ENCODE results near the gene KLRD1.
"Not testable (repeated sequence)": the region's sequence is repeated elsewhere in the genome, so short reads cannot be mapped to it uniquely, and the experiment has no call there.

KLRD1 gene

DNA sequence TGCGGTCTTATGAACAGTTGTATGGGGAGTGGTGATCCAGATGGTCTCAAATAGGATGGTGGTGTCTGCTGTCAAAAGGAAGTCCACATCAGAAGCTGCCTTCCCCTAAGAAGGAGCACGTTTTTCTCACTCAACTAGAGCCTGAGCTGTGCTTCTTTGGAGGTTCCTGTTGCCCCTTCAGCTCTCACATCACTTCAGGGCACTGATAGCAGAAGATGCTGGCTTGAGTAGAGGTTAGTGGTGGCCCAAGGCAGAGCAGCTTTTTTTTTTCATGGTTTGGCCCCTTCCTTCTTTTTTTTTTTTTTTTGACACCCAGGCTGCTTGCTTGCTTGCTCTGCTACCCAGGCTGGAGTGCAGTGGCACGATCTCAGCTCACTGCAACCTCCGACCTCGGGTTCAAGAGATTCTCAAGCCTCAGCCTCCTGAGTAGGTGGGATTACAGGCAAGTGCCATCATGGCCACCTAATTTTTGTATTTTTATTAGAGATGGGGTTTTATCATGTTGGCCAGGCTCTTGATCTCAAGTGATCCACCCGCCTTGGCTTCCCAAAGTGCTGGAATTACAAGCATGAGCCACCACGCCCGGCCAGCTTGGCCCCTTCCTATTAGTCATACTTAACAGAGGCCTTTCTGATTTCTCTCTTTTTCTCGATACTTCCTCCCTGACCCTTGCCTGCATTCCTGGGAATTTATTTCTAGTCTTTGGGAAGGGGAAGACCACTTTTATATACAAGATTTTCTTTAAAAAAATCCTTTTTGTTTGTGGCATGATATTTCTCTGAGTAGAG, 31.6 kb downstream of the KLRD1 start:
- DNase-seq: no peak

DNA sequence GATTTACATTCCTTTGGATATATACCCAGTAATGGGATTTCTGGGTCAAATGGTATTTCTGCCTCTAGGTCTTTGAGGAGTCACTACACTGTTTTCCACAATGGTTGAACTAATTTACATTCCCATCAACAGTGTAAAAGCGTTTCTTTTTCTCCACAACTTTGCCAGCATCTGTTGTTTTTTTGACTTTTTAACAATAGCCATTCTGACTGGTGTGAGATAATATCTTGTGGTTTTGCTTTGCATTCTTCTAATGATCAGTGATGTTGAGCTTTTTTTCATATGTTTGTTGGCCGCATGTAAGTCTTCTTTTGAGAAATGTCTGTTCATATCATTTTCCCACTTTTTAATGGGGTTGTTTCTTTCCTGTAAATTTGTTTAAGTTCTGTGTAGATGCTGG, 33.3 kb downstream of the KLRD1 start:
- not testable (repeated sequence) for DNase-seq

DNA sequence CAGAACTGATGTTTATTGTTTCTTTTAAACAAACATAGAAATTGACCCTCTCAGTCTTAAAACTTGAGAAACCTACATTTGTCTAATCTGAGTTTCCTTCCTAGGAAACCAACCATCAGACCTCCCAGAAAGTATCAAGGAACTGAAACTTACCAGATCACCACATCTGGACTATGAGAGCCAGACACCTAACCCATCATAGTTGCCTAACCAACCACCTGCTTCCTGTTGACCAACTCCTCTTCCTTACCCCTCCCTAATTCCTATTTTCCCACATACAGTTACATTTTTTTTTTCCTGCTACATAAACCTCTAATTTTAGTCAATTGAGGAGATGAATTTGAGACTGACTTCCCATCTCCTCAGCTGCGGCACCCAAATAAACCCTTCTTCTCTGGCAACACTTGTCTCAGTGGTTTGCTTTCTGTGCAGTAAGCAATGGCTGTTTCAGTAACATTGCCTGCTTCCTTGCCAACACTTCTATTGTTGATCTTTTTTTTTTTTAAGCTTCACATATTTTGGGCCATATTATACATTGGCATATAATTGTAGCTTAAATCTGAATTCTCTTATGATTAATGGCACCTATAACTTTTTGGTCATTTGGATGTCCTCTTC, 34.3 kb downstream of the KLRD1 start:
- no peak for DNase-seq

DNA sequence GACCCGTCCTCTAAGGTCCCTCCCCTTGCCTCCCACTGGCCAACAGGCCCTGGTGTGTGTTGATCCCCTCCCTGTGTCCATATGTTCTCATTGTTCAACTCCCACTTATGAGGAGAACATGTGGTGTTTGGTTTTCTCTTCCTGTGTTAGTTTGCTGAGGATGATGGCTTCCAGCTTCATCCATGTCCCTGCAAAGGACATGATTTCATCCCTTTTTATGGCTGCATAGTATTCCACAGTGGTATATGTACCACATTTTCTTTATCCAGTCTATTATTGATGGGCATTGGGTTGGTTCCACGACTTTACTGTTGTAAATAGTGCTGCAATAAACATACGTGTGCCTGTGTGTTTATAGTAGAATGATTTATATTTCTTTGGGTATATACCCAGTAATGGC, 43.8 kb downstream of the KLRD1 start:
- not testable (repeated sequence) for DNase-seq

DNA sequence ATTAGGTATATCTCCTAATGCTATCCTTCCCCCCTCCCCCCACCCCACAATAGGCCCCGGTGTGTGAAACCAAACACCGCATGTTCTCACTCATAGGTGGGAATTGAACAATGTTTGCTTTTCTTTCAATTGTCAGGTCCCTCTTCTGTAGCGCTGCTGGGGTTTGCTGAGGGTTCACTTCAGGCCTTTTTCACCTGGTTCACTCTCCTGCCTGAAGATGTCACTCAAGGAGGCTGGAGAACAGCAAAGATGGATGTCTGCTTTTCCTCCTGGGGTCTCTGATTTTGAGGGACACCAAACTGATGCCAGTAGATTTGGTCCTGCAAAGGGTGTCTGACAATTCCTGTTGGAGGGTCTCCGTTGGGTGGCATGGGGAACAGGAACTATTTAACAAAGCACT, 46.4 kb downstream of the KLRD1 start:
- no peak for DNase-seq

DNA sequence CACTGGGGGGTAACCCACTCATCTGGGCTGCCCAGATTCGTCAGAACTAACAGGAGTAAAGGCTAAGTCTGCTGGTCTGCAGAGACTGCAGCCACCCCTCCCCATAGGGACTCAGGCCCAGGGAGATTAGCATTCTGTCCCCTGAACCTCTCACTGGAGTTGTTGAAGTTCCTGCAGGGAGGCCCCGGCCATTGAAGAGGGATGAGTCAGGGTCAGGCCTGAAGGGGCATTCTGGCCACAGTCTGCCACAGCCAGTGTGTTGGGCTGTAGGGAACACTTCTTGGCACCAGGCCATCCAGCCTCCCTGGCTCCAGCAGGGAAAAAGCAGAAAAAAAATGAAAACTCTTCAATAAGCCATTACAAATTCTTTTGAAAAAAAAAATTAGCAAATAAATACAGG, 46.8 kb downstream of the KLRD1 start:
- DNase-seq: no peak

DNA sequence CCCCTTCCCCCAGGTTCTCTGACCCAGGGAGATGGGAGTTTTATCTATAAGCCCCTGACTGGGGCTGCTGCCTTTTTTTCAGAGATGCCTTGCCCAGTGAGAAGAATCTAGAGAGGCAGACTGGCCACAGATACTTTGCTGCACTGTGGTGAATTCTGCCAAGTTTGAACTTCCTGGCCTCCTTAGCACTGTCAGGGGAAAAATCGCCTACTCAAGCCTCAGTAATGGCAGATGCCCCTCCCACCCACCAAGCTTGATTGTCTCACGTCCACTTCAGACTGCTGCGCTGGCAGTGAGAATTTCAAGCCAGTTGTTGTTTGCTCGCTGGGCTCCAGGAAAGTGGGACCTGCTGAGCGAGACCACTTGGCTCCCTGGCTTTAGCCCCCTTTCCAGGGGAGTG, 50.5 kb downstream of the KLRD1 start:
- no peak for DNase-seq

DNA sequence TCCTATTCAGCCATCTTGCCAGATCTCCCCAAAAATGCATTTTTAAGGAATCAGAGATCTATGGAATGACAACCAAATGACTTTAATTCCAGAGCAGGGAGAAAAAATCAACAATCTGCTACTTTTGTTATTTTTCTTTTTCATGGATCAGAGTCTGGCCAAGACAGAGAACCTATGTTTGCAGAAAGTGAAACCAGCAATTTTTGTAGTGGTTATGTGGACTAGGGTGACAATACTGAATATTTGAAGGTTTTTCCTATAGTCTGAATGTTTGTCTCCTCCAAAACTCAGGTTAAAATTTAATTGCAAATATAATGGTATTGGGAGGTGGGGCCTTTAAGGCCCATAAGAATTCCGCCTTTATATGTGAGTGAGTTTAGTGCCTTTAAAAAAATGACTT, 51.3 kb downstream of the KLRD1 start:
- DNase-seq: no peak

DNA sequence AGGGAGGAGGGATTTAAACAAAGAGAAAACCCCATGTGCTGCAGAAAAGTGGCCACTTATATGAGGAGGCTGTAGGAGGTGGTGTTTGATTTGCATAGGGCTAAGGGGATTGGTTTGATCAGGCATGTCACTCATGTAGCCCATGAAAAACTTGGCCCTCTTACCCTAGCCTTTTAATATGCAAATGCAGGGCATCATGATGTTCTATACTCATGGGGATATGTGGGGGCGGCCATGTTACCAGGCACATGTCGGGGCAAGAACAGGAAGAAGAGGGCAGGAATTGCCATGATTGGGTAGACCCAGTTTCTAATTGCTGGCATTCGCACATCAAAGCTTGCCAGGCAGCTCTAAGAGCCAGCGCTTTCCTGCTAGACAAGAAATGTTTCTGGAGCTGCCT, 53.4 kb downstream of the KLRD1 start:
- DNase-seq: no peak

DNA sequence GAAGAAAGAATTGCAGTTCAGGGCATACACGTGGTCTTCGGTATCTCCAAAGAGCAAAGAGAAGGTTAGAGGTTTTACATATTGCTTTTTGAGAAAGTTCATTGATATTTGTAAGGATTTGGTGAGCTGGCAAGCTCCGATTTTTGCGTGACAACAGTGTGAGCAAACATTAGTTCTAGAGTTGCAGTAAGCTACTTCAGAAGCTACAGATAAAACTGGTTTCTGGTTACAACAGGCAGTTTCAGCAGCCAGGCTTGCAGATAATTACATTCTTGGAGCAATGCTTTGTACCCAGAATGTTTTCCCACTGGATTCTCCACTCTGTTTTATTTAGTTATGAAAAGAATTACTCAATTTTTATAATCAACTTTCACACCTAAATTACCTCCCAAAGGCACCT, 54.0 kb downstream of the KLRD1 start:
- DNase-seq: no peak

DNA sequence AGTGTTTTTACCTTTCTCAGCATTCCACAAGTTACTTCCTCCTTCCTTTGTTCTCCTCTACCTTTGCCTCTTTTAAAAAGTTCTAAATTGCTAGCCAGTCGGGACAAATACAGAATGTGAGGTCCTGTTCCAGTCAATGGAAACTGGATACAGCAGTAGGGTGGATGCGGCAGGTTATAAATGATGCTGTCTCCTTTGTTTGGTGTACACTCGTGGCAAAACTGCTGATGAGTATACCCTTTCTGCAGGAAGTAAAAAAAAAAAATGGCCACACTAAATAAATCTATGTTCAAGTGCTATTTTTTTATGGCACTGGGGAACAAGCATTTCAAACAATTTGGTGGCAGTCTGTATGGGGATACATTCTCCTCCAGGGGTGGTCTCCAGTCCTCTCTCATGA, 54.7 kb downstream of the KLRD1 start:
- DNase-seq: no peak

DNA sequence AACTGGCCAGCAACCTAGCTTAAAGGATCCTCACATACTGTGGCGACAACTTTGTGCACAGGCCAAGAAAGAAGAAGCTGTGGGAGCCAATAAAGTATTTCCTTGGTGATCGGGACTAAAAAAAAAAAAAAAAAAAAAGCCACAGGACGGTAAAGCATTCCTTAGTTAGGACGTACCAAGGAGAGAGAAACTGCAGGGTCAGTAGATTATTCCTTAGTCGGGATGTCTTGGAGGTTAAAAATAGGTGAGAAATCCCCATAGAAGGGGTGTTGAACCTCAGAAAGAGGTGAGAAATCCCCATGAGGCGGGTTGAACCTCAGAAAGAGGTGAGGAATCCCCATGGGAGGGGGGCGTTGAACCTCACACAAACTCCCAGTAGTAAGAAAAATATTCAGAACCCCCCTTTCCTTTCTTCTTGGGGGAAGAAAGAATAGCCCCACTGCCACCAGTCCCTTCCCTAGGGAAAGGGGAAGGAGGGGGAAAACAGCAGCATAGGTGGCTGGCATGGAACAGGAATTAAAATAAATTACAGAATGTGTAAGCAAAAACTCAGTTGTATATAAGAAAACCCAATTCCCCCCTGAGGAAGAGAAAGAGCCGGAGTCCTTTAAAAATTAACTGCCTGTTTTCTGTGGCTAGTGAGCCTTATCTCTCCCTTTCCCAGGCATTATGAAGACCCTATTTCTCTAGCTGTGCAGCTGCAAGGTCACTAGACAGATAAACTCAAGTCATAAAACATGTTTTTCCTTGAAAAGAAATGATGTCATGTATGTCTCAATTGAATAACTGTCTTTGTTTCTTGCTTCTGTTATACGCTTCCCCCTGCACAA, 55.4 kb downstream of the KLRD1 start:
- no peak for DNase-seq

DNA sequence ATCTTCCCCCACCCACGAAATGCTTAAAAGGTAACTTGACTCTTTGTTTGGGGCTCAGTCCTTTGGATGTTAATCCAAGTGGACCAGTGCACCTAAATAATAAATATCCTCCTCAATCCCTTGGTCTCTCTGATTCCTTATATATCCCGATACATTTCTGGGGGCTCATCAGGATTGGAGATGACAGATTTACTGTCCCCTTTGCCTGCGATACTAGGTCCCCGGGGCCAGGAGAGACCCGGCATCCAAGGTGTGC, 55.9 kb downstream of the KLRD1 start:
- no peak for DNase-seq

DNA sequence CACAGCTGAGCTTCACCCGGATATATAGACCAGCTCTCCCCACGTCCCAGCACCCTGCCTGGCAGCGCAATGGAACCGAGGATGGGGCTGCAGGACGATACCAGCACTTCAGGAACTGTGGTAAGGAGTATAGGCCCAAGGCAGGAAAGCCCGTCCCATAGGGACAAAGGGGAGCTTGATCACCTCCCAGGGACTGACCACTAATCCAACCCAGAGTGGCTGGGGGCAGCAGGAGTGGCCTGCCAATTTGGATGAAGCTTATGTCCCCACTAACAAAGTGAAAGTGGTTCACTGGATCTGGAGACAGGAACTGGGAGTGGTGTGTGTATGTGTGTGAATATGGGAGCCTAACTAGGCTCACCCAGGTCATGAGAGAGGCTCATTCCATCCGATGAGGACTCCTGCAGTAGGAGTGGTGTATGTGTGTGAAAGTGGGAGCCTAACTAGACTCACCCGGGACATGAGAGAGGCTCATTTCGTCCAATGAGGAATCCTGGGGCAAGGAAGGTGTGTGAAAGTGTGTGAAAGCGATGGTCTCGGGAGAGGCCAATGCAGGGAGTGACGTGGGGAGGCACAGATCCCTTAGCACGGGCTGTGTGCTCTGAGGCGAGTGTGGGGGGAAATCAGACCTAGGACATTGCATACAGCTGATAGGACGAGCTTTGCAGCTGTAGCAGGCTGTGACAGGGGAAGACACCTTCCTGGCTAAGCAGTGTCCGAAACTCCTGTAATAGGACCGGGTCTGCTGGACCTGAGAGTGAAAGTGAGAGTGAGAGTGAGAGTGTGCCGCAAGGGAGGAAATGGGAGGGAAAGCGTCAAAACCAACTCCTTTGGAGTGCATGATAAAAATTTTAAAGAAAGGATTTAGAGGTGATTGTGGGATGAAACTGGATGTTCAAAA, 56.5 kb downstream of the KLRD1 start:
- DNase-seq: no peak

DNA sequence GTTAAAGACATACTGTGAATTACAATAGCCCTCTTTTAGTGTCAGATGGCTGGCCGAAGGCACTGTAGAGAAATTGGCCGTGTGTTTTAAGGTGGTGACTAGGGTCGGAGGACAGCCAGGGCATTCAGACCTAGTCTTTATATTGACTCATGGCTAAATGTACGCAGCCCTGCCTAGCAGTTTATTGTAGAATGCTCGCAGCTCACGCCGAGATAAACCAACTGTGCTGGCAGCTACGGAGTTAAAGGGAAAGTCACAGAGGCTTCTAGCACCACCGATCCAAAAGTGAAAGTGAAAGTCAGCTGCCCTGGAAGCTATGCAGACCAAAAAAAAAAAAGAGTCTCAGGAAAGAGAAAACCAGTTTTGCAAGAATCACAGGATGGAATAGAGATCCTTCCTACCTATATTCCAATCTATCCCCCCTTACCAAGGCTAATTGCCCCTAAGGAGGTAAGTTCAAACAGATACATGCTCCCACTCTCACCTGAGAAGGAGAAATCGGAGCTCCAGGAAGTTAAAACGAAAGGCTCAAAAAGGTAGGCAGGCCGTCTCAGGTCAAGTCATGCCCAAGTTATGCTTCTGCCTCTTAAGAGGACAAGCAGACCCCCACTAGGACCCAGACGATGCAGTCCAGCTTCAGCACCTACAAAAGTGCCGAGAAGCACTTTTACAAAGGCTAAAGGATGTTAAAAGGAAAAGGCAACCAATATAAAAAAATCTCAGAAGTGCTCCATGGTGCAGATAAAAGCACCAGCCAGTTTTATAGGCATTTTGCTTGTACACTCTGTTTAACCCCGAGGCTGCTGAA, 57.3 kb downstream of the KLRD1 start:
- DNase-seq: peak in 3 of 4 experiments; percentile 8 to 24 (median 16)

DNA sequence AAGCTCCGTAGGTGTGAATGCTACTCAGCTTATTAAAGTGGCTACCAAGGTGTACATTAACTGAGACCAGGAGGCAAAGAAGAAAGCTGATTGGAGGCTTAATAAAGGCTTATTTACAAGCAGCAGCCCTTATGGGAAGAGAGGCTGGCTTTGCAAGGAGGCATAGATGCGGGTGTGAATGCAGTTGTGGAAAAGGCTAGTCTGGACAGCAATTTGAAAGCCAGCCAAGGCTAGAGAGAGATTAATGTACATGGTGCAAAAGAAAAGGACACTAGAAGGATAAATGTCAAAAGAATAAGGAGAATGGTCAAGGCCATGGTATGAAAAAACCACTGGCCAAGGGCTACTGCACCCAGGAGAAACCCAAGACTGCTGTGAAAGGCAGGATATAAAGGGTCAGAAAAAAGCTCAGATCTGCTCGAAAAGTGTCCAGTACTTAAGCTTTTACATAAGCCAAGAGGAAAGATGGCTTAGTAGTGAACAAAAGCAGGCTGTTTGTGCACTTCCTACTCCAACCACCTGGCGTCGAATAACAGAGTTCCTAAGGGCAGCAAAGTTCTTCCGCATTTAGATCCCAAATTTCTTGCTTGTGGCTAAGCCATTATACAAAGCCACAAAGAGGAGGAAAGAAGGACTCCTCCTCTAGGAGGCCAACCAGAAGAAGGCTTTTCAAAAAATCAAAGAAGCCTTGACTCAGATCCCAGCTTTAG, 58.2 kb downstream of the KLRD1 start:
- DNase-seq: no peak

DNA sequence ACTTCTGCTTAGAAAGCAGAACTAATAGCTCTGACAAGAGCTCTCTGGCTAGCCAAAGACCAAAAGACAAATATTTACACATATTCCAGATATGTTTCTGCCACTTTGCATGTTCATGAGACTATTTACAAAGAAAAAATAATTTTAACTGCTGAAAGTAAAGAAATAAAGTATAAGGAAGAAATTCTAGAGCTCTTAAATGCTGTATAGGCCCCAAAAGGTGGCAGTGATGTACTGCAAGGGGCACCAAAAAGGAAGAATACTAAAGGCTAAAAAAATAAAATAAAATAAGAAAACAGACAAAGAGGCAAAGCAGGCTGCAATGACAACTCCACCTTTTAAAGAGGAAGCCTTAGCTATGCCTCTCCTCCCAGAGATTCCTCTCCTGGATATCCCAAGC, 59.2 kb downstream of the KLRD1 start:
- DNase-seq: no peak

DNA sequence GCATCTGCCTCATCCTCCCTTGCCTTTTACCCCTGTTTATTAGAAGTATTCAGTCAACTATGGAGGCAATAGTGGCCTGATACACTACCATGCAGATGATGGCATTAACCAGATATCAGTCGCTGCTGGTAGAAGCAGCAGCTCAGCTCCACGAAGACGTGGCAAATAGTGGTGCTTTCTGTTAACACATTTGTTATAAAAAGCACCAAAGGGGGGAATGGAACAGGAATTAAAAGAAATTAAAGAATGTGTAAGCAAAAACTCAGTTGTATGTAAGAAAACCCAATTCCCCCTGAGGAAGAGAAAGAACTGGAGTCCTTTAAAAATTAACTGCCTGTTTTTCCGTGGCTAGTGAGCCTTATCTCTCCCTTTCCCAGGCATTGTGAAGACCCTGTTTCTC, 60.0 kb downstream of the KLRD1 start:
- not testable (repeated sequence) for DNase-seq

DNA sequence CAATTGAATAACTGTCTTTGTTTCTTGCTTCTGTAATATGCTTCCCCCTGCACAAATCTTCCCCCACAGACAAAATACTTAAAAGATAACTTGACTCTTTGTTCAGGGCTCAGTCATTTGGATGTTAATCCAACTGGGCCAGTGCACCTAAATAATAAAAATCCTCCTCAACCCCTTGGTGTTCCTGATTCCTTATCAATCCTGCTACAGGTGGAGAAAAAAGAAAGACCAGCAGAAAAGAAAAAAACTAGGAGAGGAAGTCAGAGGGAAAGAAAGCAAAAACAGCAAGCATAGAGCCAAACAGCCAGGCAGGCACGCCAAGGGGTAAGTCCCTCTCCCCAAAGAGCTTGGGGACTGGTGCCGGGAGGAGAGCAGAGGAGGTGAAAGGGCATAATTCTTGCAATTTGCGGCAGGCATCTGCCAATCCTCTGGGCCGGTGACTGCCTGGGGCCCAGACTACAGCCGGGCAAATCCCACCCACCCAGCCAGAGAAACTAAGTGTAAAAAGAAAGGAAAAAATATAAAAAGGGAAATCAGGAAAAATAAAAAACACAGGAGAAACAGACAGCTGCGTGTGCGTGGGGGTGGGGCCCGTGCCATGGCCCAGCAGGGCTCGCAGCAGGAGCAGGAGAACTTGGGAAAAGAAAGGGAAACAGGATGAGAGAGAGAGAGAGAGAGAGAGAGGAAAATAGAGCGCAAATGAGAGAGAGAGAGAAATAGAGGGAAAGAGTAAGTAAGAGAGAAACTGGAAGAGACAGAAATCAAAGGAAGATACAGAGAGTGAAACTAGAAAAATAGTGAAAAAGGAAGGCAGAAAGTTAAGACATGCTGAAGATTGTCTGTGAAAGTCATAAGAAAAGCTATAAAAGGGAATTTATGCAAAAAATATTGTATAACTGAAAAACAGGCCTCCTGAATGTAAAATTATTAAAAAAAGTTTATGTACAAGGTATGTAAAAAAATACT, 60.8 kb downstream of the KLRD1 start:
- DNase-seq: no peak
